PC-3 (cell line): Measurements from ENCODE around the gene ABL1.

Experiments used
- CTCF ChIP-seq: fragments of 300-600 bp; sonication (generic); conservative IDR thresholded peaks from 2 replicates; pipeline ENCODE4 v1.5.1; 2017; ENCODE audit warnings: antibody characterized with exemption, low read depth, mild to moderate bottlenecking, low read length
- EZH2 ChIP-seq: fragments of 300-600 bp; sonication (generic); IDR thresholded peaks from one replicate; pipeline ENCODE4 v1.6.1; 2017; ENCODE audit warnings: antibody characterized with exemption, mild to moderate bottlenecking, low read length; ENCODE audit not compliant: unreplicated experiment
- EZH2phosphoT487 ChIP-seq: fragments of 300-600 bp; sonication (generic); IDR thresholded peaks from 2 replicates; pipeline ENCODE4 v1.6.1; 2018; ENCODE audit warnings: mild to moderate bottlenecking, antibody characterized with exemption, low read length, borderline replicate concordance

GRCh38 chr9:130893341-130894101 lies 58.5 kb downstream of the ABL1 start:
- TF ChIP-seq CTCF (no peak), EZH2phosphoT487 (no peak), EZH2 (no peak)
